Dermis blood vessel endothelial cell (primary cell): ENCODE data around the gene DTNBP1. TPM values are rescaled to one million over a fixed set of nuclear protein-coding genes. Genes with fewer than 3 reads are reported as not detected.
A peak's percentile ranks its signal among the peaks of the same experiment; 100 is the strongest.

ENCODE experiments used
- DNase-seq: peaks from one replicate; pipeline ENCODE4 v3.0.0; 2010
- total RNA-seq: library from RNA; depleted of rRNA; stranded (reverse); fragments of >200 nt; gene quantifications from 2 replicates; pipeline ENCODE4 v1.2.3, GENCODE V29; 2014

Gene DTNBP1, protein sequence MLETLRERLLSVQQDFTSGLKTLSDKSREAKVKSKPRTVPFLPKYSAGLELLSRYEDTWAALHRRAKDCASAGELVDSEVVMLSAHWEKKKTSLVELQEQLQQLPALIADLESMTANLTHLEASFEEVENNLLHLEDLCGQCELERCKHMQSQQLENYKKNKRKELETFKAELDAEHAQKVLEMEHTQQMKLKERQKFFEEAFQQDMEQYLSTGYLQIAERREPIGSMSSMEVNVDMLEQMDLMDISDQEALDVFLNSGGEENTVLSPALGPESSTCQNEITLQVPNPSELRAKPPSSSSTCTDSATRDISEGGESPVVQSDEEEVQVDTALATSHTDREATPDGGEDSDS
- total RNA-seq, result 13.6 and 16.0 TPM in 2 replicates

DNA sequence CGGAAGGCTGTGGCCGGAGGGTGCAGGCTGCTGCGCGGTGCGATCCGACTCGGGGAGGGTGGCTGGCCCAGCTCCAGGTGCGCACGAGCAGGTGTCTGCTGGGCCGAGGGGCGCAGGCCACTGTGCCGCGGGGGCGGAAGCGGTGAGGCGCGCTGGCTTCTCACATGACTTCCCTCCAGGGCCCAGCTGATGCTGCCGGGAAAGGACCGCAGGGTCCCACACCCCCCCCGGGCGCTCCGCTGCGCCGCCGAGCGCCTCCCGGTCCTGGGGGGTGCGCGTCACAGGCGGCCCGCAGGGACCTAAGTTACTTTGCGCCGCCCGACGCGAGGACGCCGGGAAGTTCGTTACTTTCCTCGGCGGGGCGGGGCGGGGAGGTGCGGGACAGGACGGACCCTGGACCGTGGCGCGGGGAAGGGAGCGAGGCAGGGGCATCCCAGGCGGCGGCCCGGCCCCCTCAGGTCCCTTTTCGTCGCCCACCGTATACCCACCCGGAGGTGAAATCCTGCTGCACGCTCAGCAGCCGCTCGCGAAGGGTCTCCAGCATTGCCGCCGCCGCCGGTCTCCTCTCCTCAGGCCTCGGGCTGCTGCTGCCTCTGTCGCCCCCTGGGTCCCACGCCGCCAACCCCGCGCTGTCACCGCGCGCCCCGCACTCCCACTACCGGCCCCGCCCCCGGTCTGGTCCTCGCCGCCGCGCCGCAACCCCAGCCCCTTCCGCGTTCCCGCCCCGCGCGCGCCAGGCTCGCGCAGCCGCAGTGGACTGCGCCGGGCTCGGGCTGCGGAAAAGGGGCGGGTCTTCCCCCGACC, at the start of gene DTNBP1:
Gene DTNBP1, minus strand, starts transcription at position 703 of the 804 bp plus-strand sequence. Its CDS starts 159 bp downstream, at position 544.
- peak; percentile 80 for DNase-seq

GRCh38 chr6:15709651-15710269, 46.9 kb upstream of the DTNBP1 start:
- no peak for DNase-seq

GRCh38 chr6:15708231-15708630, 45.4 kb upstream of the DTNBP1 start:
- no peak for DNase-seq

GRCh38 chr6:15705981-15706380, 43.2 kb upstream of the DTNBP1 start:
- no peak for DNase-seq

GRCh38 chr6:15698471-15698870, 35.6 kb upstream of the DTNBP1 start:
- no peak for DNase-seq

DNA sequence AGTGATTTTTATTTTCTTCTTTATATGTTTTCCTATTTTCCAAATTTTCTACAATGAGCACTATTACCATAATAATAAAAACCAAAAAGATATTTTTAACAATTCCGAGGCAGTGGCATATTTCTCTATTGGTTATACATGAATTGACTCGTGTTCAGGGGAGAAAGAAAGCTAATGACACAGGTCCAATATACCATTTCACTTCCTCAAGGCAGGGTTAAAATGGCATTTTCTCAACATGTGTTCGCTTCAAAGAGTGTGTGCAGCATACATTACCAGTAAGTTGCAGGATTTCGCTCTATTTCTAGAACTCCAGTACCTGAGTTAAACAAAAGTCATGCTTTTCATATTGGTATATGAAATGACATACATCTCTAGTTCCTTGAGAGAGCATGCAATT, 35.1 kb upstream of the DTNBP1 start:
- no peak for DNase-seq

- DNase-seq, result peak; percentile 94
These were observed 28.5 kb upstream of the DTNBP1 start for GRCh38 chr6:15691250-15691869.

- peak; percentile 35 for DNase-seq
These were observed 27.7 kb upstream of the DTNBP1 start for GRCh38 chr6:15690510-15690909.

- no peak for DNase-seq
These were observed 27.0 kb upstream of the DTNBP1 start for GRCh38 chr6:15689586-15690482.

DNA sequence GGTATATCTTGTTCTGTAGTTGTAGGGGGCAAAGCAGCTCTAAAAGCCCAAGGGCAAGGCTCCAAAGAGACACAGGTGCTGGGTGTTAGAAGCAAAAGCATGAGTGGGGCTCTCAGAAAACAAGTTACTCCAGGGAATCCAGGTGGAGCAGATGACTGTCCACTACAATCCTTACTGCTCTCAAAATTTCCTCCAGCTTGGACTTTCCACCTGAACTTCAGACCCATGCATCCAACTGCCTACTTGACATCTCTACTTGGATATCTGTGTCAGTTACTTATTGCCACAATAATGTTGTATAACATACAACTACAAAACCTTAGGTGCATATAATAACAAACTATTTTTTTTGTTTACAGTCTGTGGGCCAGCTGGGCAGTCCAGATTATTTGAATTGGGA, 22.8 kb upstream of the DTNBP1 start:
- no peak for DNase-seq

DNA sequence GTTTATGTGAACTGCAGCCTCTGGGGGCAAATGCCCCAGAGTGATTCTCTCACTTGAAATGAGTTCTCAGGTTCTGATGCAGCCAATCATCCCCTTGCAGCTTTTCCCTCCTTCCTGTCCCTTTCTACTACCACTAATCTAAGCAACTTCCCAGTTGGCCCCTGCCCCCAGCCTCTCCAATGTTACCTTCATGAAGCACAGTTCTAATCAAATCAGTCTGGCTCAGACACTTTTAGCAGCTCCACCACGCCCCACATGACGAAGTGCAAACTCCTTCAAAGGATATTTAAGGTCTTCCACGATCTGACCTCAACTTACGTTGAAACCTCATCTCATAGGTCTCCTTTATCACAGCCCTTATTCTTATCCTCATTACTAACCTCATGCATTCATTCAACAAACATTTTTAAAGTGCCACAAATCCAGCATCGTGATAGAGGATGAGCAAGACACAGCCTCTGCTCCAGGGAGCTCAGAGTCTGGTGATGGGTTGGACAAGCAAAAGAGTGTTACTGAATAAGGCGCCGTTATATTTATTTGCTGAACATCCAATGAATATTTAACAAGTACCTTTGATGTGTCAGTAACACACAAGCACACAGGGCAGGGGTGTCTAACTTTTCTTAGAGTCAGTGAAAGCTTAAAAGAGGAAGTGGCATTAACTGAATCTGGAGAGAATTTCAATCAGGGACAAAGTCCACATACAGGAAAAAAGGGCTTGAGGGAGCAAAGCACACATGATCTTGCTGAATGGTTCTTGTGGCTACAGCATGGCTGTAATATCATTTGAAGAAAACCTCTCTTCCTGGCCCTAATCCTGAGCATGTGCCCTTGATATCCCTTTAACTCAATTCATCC, 20.4 kb upstream of the DTNBP1 start:
- no peak for DNase-seq

DNA sequence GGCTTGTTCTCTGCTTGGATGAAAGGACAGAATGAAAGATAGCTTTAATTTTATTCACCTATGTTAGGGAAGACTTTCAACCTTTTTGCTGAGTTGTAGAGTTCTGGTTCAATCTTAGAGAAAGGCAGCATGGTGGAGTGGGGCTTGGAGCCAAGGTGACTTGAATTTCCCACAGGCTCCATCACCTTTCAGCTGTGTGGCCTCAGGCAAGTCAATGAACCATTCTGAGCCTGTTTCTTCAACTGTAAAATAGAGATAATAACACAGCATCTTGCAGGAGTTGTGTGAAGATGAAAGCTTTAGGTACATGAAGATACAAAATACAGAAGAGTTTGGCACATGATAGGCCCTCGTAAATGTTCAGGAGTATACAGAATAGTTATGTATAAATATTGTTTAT, 19.1 kb upstream of the DTNBP1 start:
- DNase-seq, result no peak

GRCh38 chr6:15678514-15678913, 15.7 kb upstream of the DTNBP1 start:
- no peak for DNase-seq

- DNase-seq, result no peak
These were observed 15.0 kb upstream of the DTNBP1 start for GRCh38 chr6:15677822-15678221.

GRCh38 chr6:15675536-15676220, 12.8 kb upstream of the DTNBP1 start:
- no peak for DNase-seq

DNA sequence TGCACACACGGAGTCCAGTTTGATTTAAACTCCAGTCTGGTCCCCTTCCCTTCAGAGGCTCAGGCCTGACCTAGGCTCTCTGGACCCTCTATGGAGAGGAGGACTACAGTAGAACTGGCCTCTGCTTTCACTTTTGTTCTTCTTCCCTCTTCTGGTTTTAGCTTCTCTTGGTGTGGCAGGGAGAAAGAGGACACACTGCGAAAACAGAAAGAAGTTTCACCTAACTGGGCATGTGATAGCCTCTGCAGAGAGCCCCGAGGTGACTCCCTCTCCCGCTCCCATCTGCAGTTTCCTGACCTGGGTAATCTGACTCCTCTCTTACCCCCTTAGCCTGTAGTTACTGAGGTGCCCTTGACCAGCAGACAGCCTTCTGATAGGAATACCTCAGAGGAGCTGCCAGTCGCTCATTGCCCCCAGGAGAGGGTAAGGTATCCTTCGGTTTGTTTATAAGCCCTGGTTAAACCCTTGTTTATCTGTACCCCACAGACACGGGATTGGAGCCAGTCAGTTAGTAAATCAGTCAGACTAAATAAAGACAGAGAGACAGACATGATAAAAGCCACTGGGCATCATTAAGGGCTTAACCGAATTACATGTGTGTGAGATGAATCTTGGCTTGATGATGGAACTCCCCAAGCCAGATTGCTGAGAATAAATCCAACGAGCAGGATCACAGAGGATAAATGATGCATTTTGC, 12.0 kb upstream of the DTNBP1 start:
- no peak for DNase-seq

DNA sequence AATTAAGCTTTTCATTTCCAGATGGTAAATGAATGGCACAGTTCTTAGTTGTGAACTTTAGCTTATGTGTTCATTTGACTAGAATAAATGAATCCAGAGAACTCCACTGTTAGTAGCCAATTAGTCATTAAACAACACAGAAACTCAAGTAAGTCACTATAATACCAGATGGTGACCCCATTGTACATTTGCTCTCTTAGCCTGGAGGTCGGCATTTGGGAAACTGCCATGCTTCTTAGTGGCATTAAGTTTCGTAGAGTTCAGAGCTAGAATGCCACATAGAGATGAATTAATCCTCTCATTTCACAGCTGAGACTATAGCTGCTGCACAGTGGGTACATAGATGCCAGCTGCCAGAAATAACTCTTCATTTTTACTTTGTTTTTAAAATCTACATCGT, 10.8 kb upstream of the DTNBP1 start:
- DNase-seq, result no peak

DNA sequence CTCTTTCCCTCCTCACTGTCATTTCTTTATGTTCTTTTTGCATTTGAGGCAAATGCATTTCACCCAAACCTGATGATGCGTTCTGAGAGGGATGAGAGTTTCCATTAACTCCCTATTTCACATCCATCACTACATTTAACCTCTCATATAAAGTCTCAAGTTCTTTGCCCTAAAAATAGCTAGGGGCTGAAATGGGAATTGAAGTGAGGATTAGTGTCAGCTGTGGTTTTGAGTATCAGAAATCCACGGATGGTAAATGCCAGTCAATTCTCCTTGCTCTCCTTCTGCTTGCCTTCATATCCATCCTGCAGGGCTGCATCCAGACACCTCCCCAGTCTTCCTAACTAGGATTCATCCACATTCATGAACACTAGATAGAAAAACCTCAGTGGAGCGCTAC, 10.0 kb upstream of the DTNBP1 start:
- DNase-seq, result no peak

- DNase-seq, result no peak
These were observed 9.5 kb upstream of the DTNBP1 start for GRCh38 chr6:15672291-15672690.

DNA sequence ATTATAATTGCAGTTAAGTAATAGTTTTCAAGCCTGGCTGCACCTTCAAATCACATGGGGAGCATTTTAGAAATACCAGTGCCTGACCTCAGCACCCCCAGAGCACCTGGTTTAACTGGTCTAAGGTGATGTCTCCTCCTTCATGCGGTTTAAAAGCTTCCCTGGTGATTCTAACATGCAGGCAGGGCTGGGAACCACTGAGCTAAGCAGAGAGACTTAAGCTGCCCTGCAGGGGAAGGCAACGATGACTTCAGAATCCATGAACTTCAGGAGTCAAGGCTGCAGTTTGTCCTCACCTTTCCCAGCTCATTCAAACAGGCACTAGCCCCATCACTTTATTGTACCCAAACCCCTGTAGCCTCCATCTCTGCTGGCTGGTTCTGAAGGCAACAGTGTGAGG, 6.1 kb upstream of the DTNBP1 start:
- no peak for DNase-seq
